ENCODE data around the gene CDKN2A. TPM values are rescaled to one million over a fixed set of nuclear protein-coding genes. Genes with fewer than 3 reads are reported as not detected.
A peak's percentile ranks its signal among the peaks of the same experiment; 100 is the strongest.

The CDKN2A gene
- total RNA-seq (1 to 10 TPM in 3 of 9 donors, under 1 TPM in 4, not detected in 2; 0.40 to 1.7 (median 0.85) TPM), polyA plus RNA-seq (not detected)
- long read RNA-seq, donor 1 = 0 reads
- long read RNA-seq, donor 2 = 0 reads
- long read RNA-seq, donor 3, partial matches to known transcripts = 0 of 1 reads
- long read RNA-seq, donor 3, other reads (novel, unspliced or antisense) = 0 of 1 reads

- intact Hi-C loops (cut with DNase I) = loop anchor here in 2 of 10 donors (10.0 kb wide), 3 partner anchors 61 to 179 kb away; no protein-coding TSS in a partner anchor
- Histone ChIP-seq H3K9me3 (no peaks in the 10 kb centered on the region), H3K27ac (peak within 1 kb of the TSS in 11 of 12 donors; percentile 57 to 98 (median 74)), H3K27me3 (peaks cover 16 to 49% (median 38%) of the 10 kb centered on the region in 9 donors), H3K4me1 (peaks cover 0 to 27% (median 5%) of the 10 kb centered on the region in 12 donors), H3K4me3 (peak within 1 kb of the TSS; percentile 61 to 95 (median 83)), H3K36me3 (no peaks in the 10 kb centered on the region)
- 5 to 8% (median 7%) methylated on average over 38 to 53 of the region's 53 CpGs for WGBS, 4 donors
- TF ChIP-seq CTCF (IDR thresholded peaks at IDR 0.05) (no peak), POLR2A (IDR thresholded peaks at IDR 0.05) (no peak)
- ATAC-seq (peak in 2 of 4 donors; percentile 32 to 55), DNase-seq (peak in 4 of 5 donors; percentile 23 to 65 (median 33))
These were observed at the start of gene CDKN2A for GRCh38 chr9:21993893-21994555. Gene CDKN2A (minus strand): TSS chr9:21994392.

- intact Hi-C loops (cut with DNase I) = loop anchor here in 2 of 10 donors (10.0 kb wide), 2 partner anchors 191 to 229 kb away; no protein-coding TSS in a partner anchor
- Histone ChIP-seq H3K9me3 (no peaks in the 10 kb centered on the region), H3K27ac (no peak overlapping the region), H3K4me1 (no peaks in the 10 kb centered on the region), H3K27me3 (peaks cover 0 to 4% (median 0%) of the 10 kb centered on the region in 9 donors), H3K36me3 (no peaks in the 10 kb centered on the region), H3K4me3 (no peak overlapping the region)
- 43 to 61% (median 50%) methylated on average over 3 of the region's 3 CpGs for WGBS, 4 donors
- TF ChIP-seq CTCF (IDR thresholded peaks at IDR 0.05) (no peak), POLR2A (IDR thresholded peaks at IDR 0.05) (no peak)
- ATAC-seq = no peak
- DNase-seq = no peak
These were observed 49.7 kb upstream of the CDKN2A start for GRCh38 chr9:22043928-22044327.

GRCh38 chr9:22041775-22042174, 47.6 kb upstream of the CDKN2A start:
- ATAC-seq = no peak

More at GRCh38 chr9:22041775-22042174, 47.6 kb upstream of the CDKN2A start:
- H3K9me3 ChIP-seq = no peaks in the 10 kb centered on the region
- H3K4me3 ChIP-seq = no peak overlapping the region
- intact Hi-C loops (cut with DNase I) = loop anchor here in 2 of 10 donors (10.0 kb wide), 2 partner anchors 193 to 227 kb away; no protein-coding TSS in a partner anchor
- peaks cover 0 to 10% (median 0%) of the 10 kb centered on the region in 12 donors for H3K4me1 ChIP-seq
- DNase-seq = no peak
- 24 to 66% (median 58%) methylated on average over 1 of the region's 1 CpG for WGBS, 4 donors
- TF ChIP-seq CTCF (IDR thresholded peaks at IDR 0.05) (no peak), POLR2A (IDR thresholded peaks at IDR 0.05) (no peak)
- no peaks in the 10 kb centered on the region for H3K27me3 ChIP-seq
- no peaks in the 10 kb centered on the region for H3K36me3 ChIP-seq
- no peak overlapping the region for H3K27ac ChIP-seq
